Erythroblast (primary cell): Measurements from ENCODE around the gene FAF2.

Experiments
- DNase-seq, 2 experiments: peaks; one replicate each; lab custom pipeline; 2025; lab: John Stamatoyannopoulos, UW
- GATA1 ChIP-seq: IDR thresholded peaks from 2 replicates; pipeline ENCODE4 v1.6.1; 2011; ENCODE audit warnings: low read depth, mild to moderate bottlenecking, control low read depth, low read length, moderate library complexity
- POLR2A ChIP-seq: IDR thresholded peaks from 2 replicates; pipeline ENCODE4 v1.6.1; 2011; ENCODE audit warnings: mild to moderate bottlenecking, low read length

The FAF2 gene

GRCh38 chr5:176519810-176520720 lies 71.9 kb downstream of the FAF2 start:
- TF ChIP-seq GATA1, result no peak
- no peak for TF ChIP-seq POLR2A
- no peak for DNase-seq

DNA sequence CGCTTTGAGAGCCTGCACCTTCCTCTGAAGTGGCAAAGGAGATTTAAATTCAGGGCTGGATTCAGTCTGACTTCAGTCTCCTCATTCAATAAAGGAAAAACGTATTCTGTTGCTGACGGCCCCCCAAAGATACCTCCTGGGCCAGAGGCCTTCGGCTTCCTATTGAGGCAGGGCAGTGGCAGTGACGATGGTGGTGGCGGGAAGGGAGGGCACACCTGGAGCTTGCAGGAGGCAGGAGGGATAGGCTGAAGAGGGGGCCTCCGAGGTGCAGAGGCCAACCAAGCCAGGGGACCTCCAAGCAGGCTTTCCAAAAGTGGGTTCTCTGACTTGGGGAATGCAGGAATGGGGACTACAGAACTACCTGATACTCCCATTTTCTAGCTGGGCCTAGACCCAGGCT lies 73.1 kb downstream of the FAF2 start:
- TF ChIP-seq POLR2A (no peak), GATA1 (no peak)

DNA sequence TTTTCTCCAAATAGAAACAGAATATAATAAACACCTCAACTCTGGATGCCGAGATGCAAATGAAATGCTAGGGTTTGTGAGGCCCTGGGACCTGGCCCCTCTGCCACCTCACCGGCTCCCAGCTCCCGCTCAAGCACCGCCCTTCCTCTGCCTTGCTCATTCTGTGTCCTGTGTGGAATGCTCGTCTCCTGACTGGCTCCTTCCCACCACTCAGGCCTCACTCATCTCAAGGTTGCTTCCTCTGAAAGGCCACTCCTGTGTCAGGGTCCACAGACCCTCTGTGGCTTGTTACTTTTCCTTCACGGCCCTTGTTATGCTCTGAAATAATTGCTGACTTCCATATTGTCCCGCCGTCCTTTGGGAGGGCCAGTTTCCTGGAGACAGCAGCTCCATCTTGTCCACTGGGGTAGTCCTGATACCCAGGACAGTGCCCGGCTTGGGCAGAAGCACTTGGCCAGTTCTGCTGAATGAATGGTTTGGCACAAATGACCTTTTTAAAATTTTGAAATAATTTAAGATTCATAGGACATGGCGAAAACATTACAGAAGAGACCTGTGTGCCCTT lies 73.6 kb downstream of the FAF2 start:
- no peak for TF ChIP-seq GATA1
- TF ChIP-seq POLR2A, result no peak

More for the DNA sequence above, 73.1 kb downstream of the FAF2 start:
- DNase-seq, result no peak

GRCh38 chr5:176524138-176524537 lies 76.0 kb downstream of the FAF2 start:
- TF ChIP-seq POLR2A (no peak), GATA1 (no peak)
- DNase-seq, result no peak

More for the DNA sequence above, 73.6 kb downstream of the FAF2 start:
- DNase-seq, result no peak

DNA sequence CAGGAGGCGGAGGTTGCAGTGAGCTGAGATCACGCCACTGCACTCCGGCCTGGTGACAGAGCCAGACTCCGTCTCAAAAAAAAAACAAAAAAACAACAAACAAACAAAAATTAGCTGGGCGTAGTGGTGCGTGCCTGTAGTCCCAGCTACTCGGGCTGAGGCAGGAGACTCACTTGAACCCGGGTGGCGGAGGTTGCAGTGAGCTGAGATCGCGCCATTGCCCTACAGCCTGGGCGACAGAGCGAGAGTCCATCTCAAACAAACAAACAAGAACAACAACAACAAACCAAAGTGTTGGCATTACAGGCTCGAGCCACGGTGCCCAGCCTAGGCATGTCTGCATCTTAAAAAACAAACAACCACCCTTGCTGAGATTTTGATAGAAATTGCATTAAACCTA lies 76.8 kb downstream of the FAF2 start:
- DNase-seq, result no peak
- no peak for TF ChIP-seq GATA1
- TF ChIP-seq POLR2A, result no peak

DNA sequence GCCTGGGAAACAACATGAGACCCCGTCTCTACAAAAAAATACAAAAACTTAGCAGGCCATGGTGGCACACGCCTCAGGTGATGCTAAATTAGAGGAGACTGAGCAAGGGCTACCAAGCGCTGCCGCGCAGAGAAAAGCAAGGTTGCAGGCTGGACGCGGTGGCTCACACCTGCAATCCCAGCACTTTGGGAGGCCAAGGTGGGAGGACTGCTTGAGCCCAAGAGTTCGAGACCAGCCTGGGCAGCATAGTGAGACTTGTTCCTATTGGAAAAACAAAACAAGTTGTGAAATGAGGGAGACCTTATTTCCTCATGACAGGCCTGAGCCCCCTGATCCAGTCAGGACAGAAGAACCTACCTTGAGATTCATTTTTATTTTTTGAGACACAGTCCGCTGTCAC lies 77.5 kb downstream of the FAF2 start:
- no peak for TF ChIP-seq GATA1
- TF ChIP-seq POLR2A, result no peak
- no peak for DNase-seq

DNA sequence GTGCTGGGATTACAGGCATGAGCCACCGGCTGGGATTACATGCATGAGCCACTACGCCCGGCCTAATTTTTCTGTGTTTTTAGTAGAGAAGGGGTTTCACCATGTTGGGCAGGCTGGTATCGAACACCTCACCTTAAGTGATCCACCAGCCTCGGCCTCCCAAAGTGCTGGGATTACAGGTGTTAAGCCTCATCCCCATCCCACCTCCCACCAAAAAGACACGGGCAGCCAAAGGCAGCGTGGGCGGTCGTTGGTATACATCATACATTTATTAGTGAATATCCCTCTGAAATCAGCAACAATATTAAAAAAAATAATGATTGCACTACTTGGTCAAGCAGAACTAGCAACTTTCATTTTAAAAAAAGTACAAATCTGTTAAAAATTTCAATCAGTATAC lies 78.3 kb downstream of the FAF2 start:
- DNase-seq, result no peak
- TF ChIP-seq POLR2A (no peak), GATA1 (no peak)

GRCh38 chr5:176527246-176528222 lies 79.3 kb downstream of the FAF2 start:
- TF ChIP-seq GATA1 (no peak), POLR2A (no peak)
- no peak for DNase-seq

DNA sequence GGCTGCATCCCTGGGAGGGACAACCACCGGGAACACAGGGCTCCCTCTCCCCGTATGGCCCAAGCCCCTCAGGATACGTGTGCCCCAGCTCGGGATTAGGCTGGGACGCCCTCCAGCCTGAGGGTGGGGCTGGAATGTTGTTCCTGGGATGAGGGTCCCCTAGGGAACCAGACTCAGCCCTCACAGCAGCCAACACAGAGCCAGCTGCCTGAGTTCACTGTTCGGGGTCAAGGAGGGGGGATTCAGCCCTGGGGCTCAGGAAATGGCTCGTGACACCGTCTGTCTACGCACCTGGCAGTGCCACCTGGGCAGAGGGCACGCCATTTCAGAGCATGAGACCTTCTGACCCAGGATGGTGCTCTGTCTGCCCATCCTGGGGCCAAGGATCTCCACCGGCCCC lies 80.1 kb downstream of the FAF2 start:
- DNase-seq, result no peak
- no peak for TF ChIP-seq POLR2A
- no peak for TF ChIP-seq GATA1

GRCh38 chr5:176528761-176529115 lies 80.6 kb downstream of the FAF2 start:
- TF ChIP-seq GATA1 (no peak), POLR2A (no peak)
- no peak for DNase-seq

DNA sequence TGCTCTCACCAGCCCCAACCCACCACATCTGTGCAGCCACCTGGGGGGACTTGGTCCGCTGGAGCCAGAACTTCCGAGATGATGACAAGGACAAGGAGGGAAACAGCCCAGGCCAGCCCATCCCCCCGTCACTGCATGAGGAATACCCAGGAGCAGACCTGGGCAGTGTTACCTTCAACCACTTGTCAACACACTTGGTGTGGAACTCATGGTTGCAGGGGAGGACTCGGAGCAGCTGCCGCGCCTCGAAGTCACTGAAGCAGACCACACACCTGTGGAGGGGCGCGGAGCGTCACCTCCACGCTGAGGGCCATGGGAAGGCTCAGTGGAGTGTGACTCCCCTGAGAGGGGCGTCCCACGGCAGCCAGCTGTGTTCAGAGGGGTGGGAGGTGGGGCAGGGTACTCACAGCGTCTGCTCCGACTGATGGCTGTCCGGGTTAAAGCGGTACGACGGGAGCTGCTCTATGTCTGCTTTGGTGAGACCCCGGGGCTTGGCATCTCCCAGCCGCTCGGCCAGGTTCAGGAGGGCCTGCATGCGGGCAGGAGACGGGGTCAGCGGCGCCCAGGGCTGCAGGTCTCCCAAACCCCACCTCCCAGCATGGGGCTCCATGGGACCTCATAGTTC lies 81.0 kb downstream of the FAF2 start:
- TF ChIP-seq GATA1, result no peak
- no peak for DNase-seq

DNA sequence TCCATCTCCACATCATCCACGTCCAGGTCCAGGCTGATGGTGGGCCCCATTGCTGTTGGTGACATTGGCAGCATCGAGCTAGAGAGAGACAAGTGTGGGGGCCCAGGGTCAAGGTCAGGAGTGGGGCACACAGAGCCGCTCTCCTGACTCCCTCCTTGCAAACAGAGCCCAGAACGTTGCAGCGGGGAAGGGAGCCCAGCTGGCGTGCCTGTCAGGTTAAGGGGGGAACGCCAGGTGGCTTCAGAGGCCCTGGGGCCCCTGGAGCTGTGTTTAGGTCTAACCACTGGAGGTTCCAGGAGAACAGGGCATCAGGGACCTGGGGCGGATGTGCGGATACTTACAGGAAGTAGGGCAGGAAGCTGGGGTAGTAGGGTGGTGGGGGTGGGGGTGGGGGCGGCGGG lies 81.6 kb downstream of the FAF2 start:
- no peak for DNase-seq
- TF ChIP-seq GATA1 (no peak), POLR2A (no peak)

DNA sequence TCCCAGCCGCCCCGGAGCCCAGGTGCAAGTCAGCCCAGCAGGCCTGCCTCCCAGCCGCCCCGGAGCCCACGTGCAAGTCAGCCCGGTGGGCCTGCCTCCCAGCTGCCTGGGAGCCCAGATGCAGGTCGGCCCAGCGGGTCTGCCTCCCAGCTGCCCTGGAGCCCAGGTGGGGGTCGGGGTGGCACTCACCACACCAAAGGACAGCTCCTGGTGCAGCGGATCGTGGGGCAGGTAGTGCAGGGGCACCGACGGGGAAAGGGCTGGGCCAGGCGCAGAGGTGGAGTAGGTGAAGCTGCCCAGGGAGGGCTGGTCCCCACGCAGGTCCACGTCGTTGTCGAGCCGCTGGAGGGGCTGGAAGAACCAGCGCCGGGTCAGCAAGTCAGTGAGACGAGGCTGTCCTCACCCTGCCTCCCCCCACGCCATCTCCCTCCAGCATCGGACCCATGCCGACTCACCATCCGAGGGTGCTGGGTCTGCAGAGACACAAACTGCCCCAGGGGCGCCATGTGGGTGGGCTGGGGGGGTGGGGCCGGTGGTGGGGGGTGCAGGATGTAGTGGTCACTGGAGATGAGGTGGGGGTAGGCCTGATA lies 82.3 kb downstream of the FAF2 start:
- TF ChIP-seq POLR2A (no peak), GATA1 (no peak)
- DNase-seq, result no peak
